NCI-H2171 treated with DMSO at 0.1 percent for 48 hours (cell line): ENCODE results near the gene HIRA.
"Not testable (repeated sequence)": the region's sequence is repeated elsewhere in the genome, so short reads cannot be mapped to it uniquely, and the experiment has no call there.

Source experiments
- DNase-seq: peaks from one replicate; lab custom pipeline; 2025; lab: John Stamatoyannopoulos, UW

HIRA gene

GRCh38 chr22:19355413-19356157, 75.9 kb downstream of the HIRA start:
- no peak for DNase-seq

- no peak for DNase-seq
Measured at GRCh38 chr22:19354201-19354600, 77.3 kb downstream of the HIRA start.

- no peak for DNase-seq
Measured at GRCh38 chr22:19353363-19354131, 78.0 kb downstream of the HIRA start.

GRCh38 chr22:19352766-19353165, 78.8 kb downstream of the HIRA start:
- DNase-seq, result no peak

- DNase-seq, result no peak
Measured at GRCh38 chr22:19352217-19352616, 79.3 kb downstream of the HIRA start.

GRCh38 chr22:19351604-19352003, 79.9 kb downstream of the HIRA start:
- no peak for DNase-seq

GRCh38 chr22:19350947-19351346, 80.6 kb downstream of the HIRA start:
- no peak for DNase-seq

GRCh38 chr22:19350476-19350859, 81.1 kb downstream of the HIRA start:
- no peak for DNase-seq

GRCh38 chr22:19349778-19350475, 81.6 kb downstream of the HIRA start:
- no peak for DNase-seq

- peak; percentile 13 for DNase-seq
Measured at GRCh38 chr22:19346677-19347265, 84.8 kb downstream of the HIRA start.

- DNase-seq, result no peak
Measured at GRCh38 chr22:19344420-19344819, 87.1 kb downstream of the HIRA start.

- no peak for DNase-seq
Measured at GRCh38 chr22:19343470-19343869, 88.1 kb downstream of the HIRA start.

GRCh38 chr22:19341500-19341899, 90.0 kb downstream of the HIRA start:
- no peak for DNase-seq

GRCh38 chr22:19337137-19337536, 94.4 kb downstream of the HIRA start:
- no peak for DNase-seq

GRCh38 chr22:19336133-19337075, 95.1 kb downstream of the HIRA start:
- DNase-seq, result no peak

- no peak for DNase-seq
Measured at GRCh38 chr22:19331975-19332374, 99.6 kb downstream of the HIRA start.

- DNase-seq, result no peak
Measured at GRCh38 chr22:19331474-19331873, 100.1 kb downstream of the HIRA start.

- DNase-seq, result no peak
Measured at GRCh38 chr22:19330865-19331418, 100.6 kb downstream of the HIRA start.

GRCh38 chr22:19330205-19330604, 101.3 kb downstream of the HIRA start:
- DNase-seq, result not testable (repeated sequence)

GRCh38 chr22:19329454-19329853, 102.1 kb downstream of the HIRA start:
- DNase-seq, result no peak
